SK-MEL-5 (cell line): ENCODE results near the gene PTPN6. TPM values are rescaled to one million over a fixed set of nuclear protein-coding genes. Genes with fewer than 3 reads are reported as not detected.
A peak's percentile ranks its signal among the peaks of the same experiment; 100 is the strongest.

Experiments
- DNase-seq: peaks from one replicate; pipeline ENCODE4 v3.0.0-alpha.2; 2016; ENCODE audit warnings: low read depth, low spot score
- in situ Hi-C: cut with HindIII; loops from 2 replicates; pipeline ENCODE4 v1.10.0; 2016; ENCODE audit warnings: low sequenced_read_pairs, high pct_unique_total_duplicates, low pct_unique_long_range_greater_than_20kb
- total RNA-seq: library from RNA; depleted of rRNA; stranded (reverse); fragments of >200 nt; shearing (Covaris generic); gene quantifications from 2 replicates; pipeline ENCODE4 v1.2.3, GENCODE V29; 2014

The PTPN6 gene
- total RNA-seq, 1 experiment from 2014 or later, result not detected

- in situ Hi-C loops, result no loop called here
- DNase-seq, result no peak
Observed at GRCh38 chr12:6936636-6937480, 14.3 kb upstream of the PTPN6 start.

GRCh38 chr12:6937481-6938352, 13.4 kb upstream of the PTPN6 start:
- peak; percentile 95 for DNase-seq
- in situ Hi-C loops, result no loop called here

GRCh38 chr12:6938353-6939190, 12.6 kb upstream of the PTPN6 start:
- in situ Hi-C loops, result no loop called here

GRCh38 chr12:6939191-6939540, 12.0 kb upstream of the PTPN6 start:
- no peak for DNase-seq
- in situ Hi-C loops, result no loop called here

More at GRCh38 chr12:6938353-6939190, 12.6 kb upstream of the PTPN6 start:
- DNase-seq, result no peak

- in situ Hi-C loops, result no loop called here
- no peak for DNase-seq
Observed at GRCh38 chr12:6941267-6941666, 9.9 kb upstream of the PTPN6 start.

GRCh38 chr12:6941782-6942181, 9.4 kb upstream of the PTPN6 start:
- no peak for DNase-seq
- in situ Hi-C loops, result no loop called here

- in situ Hi-C loops, result no loop called here
- DNase-seq, result no peak
Observed at GRCh38 chr12:6942331-6942665, 8.9 kb upstream of the PTPN6 start.

GRCh38 chr12:6943389-6943721, 7.8 kb upstream of the PTPN6 start:
- in situ Hi-C loops, result no loop called here

GRCh38 chr12:6943722-6944380, 7.3 kb upstream of the PTPN6 start, which contains the start of the genes C12orf57 and RNU7-1:
TSS of gene C12orf57 (plus strand) at chr12:6944022. CDS start at chr12:6944122, 100 bp downstream.
TSS of gene RNU7-1 (plus strand) at chr12:6943816.
- in situ Hi-C loops, result no loop called here
- peak; percentile 97 for DNase-seq

More at GRCh38 chr12:6943389-6943721, 7.8 kb upstream of the PTPN6 start:
- peak; percentile 93 for DNase-seq

GRCh38 chr12:6944381-6945186, 6.6 kb upstream of the PTPN6 start:
- DNase-seq, result peak; percentile 97
- in situ Hi-C loops, result no loop called here

GRCh38 chr12:6945613-6946012, 5.5 kb upstream of the PTPN6 start:
- no peak for DNase-seq
- in situ Hi-C loops, result no loop called here

- in situ Hi-C loops, result no loop called here
- no peak for DNase-seq
Observed at GRCh38 chr12:6946033-6946919, 4.9 kb upstream of the PTPN6 start.

GRCh38 chr12:6946920-6947374, 4.2 kb upstream of the PTPN6 start:
- in situ Hi-C loops, result no loop called here
- DNase-seq, result no peak

- no peak for DNase-seq
- in situ Hi-C loops, result no loop called here
Observed at GRCh38 chr12:6947615-6948014, 3.5 kb upstream of the PTPN6 start.

GRCh38 chr12:6948873-6949594, 2.1 kb upstream of the PTPN6 start:
- in situ Hi-C loops, result no loop called here
- DNase-seq, result no peak
